Ovary (tissue), 3 donors: ENCODE measurements around the gene KLHDC7A.

Experiments
- EP300 ChIP-seq: sonication (generic); formaldehyde crosslinking; IDR thresholded peaks from one replicate; pipeline ENCODE4 v1.6.1; 2017; ENCODE audit warnings: antibody characterized with exemption
- POLR2A ChIP-seq: fragments of 450-650 bp; IDR thresholded peaks from one replicate; pipeline ENCODE4 v1.6.1; 2017; ENCODE audit warnings: antibody characterized with exemption, mild to moderate bottlenecking, moderate library complexity
- TF ChIP-seq, protein P1 (sequence below), 3 donors: fragments of 450-650 bp in 2 of 3; fragments of 200-600 bp in 1 of 3; IDR thresholded peaks; one replicate each; pipeline versions ENCODE4 v1.5.1 to v1.8.0; 2016 to 2022; ENCODE audit warnings: antibody characterized with exemption in 3 of 3, mild to moderate bottlenecking in 1 of 3
- donor health status: DM: no; HTN: no; CAD: no.

DNA sequence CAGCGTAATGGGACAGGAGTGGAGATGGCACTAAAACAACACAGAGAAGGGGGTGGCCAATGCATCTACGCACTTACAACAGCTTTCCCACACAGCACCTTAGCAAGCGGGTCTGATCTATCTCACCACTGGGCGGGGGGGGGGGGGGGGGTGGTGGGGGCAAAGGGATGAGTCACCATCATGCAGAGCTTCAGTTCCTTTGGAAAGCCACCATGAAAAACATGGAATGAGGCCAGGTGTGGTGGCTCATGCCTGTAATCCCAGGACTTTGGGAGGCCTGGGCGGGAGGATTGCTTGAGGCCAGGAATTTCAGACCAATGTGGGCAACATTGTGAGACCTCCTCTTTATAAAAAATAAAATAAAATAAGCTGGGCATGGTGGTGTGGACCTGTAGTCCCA lies 47.2 kb downstream of the KLHDC7A start:
- TF ChIP-seq, protein P1, sequence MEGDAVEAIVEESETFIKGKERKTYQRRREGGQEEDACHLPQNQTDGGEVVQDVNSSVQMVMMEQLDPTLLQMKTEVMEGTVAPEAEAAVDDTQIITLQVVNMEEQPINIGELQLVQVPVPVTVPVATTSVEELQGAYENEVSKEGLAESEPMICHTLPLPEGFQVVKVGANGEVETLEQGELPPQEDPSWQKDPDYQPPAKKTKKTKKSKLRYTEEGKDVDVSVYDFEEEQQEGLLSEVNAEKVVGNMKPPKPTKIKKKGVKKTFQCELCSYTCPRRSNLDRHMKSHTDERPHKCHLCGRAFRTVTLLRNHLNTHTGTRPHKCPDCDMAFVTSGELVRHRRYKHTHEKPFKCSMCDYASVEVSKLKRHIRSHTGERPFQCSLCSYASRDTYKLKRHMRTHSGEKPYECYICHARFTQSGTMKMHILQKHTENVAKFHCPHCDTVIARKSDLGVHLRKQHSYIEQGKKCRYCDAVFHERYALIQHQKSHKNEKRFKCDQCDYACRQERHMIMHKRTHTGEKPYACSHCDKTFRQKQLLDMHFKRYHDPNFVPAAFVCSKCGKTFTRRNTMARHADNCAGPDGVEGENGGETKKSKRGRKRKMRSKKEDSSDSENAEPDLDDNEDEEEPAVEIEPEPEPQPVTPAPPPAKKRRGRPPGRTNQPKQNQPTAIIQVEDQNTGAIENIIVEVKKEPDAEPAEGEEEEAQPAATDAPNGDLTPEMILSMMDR (IDR thresholded peaks at IDR 0.05) = no peak
- TF ChIP-seq POLR2A (no peak), EP300 (no peak)
